ENCODE results near the gene PIGU. TPM values are rescaled to one million over a fixed set of nuclear protein-coding genes. Genes with fewer than 3 reads are reported as not detected.

The PIGU gene
- total RNA-seq, 4 donors from 2014 or later = 9.5 to 17.5 (median 12.5) TPM

DNA sequence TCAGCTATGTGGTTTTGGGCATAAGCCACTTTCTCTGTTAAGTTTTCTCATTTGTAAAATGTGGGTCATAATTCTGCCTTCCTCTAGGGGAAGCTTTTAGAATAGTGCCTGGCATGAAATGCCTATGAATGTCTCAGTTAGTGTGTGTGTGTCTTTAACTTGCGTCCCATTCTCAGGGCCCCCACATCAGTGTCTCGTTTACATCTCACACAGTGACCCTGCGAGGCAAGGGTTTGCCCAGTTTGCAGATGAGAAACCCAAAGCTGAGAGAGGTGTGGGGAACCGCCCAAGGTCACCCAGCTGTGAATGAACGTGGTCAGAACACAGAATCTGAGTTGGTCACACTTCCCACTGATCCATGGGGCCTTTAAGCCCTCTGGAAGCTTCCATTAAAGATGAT is 146.6 kb downstream of the PIGU start:
- Histone ChIP-seq H3K27ac (no peak overlapping the region), H3K4me1 (peaks cover 5 to 10% of the 10 kb centered on the region in 2 donors), H3K4me3 (no peak overlapping the region), H3K27me3 (no peaks in the 10 kb centered on the region), H3K9me3 (no peaks in the 10 kb centered on the region), H3K36me3 (no peaks in the 10 kb centered on the region)
- intact Hi-C loops (cut with DNase I; ENCODE audit: low total_unique reads) = no loop called here
- no peak for DNase-seq
- no peak for TF ChIP-seq CTCF (IDR thresholded peaks at IDR 0.05)
- no peak for TF ChIP-seq POLR2A (IDR thresholded peaks at IDR 0.05)

GRCh38 chr20:34529742-34530141 is 147.2 kb downstream of the PIGU start:
- no peaks in the 10 kb centered on the region for H3K36me3 ChIP-seq
- H3K27ac ChIP-seq = no peak overlapping the region

GRCh38 chr20:34528921-34529297 is 148.0 kb downstream of the PIGU start:
- TF ChIP-seq POLR2A (IDR thresholded peaks at IDR 0.05) (no peak), CTCF (IDR thresholded peaks at IDR 0.05) (no peak)
- no peak overlapping the region for H3K4me3 ChIP-seq
- no peaks in the 10 kb centered on the region for H3K27me3 ChIP-seq
- H3K36me3 ChIP-seq = no peaks in the 10 kb centered on the region
- H3K4me1 ChIP-seq = peaks cover 5 to 10% of the 10 kb centered on the region in 2 donors
- no peak overlapping the region for H3K27ac ChIP-seq
- H3K9me3 ChIP-seq = no peaks in the 10 kb centered on the region
- intact Hi-C loops (cut with DNase I; ENCODE audit: low total_unique reads) = no loop called here
- DNase-seq = no peak

More at GRCh38 chr20:34529742-34530141, 147.2 kb downstream of the PIGU start:
- H3K27me3 ChIP-seq = no peaks in the 10 kb centered on the region
- no peak for DNase-seq
- H3K4me3 ChIP-seq = no peak overlapping the region
- intact Hi-C loops (cut with DNase I; ENCODE audit: low total_unique reads) = no loop called here
- TF ChIP-seq CTCF (IDR thresholded peaks at IDR 0.05) (no peak), POLR2A (IDR thresholded peaks at IDR 0.05) (no peak)
- H3K4me1 ChIP-seq = peaks cover 5 to 10% of the 10 kb centered on the region in 2 donors
- H3K9me3 ChIP-seq = no peaks in the 10 kb centered on the region

- Histone ChIP-seq H3K4me1 (peaks cover 5 to 13% of the 10 kb centered on the region in 2 donors), H3K36me3 (no peaks in the 10 kb centered on the region), H3K4me3 (no peak overlapping the region), H3K27me3 (no peaks in the 10 kb centered on the region), H3K27ac (peak overlapping the region; percentile 76 to 88), H3K9me3 (no peaks in the 10 kb centered on the region)
- intact Hi-C loops (cut with DNase I; ENCODE audit: low total_unique reads) = no loop called here
- no peak for TF ChIP-seq CTCF (IDR thresholded peaks at IDR 0.05)
- no peak for TF ChIP-seq POLR2A (IDR thresholded peaks at IDR 0.05)
- no peak for DNase-seq
Observed at GRCh38 chr20:34527016-34527415, 149.9 kb downstream of the PIGU start.

DNA sequence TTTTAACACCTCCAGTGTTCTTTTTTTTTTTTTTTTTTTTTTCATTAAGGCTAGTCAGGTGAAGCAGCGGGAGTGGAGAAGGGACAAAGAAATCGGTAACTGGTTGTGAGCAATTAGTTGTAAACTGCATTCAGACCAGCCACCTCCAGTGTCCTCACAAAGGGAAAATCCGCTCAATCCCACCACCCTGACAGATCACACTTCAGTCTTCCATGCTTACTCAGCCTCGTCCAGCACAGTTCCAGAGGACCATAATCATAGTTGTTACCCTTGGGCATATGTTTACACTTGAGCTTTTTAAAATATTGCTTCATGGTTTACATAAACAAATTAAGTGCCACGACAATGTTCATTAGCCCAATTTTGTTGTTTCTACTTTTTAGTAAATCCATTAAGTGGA is 150.4 kb downstream of the PIGU start:
- Histone ChIP-seq H3K4me1 (peaks cover 5 to 13% of the 10 kb centered on the region in 2 donors), H3K9me3 (no peaks in the 10 kb centered on the region), H3K27ac (peak overlapping the region; percentile 76 to 88), H3K4me3 (no peak overlapping the region), H3K36me3 (no peaks in the 10 kb centered on the region), H3K27me3 (no peaks in the 10 kb centered on the region)
- no peak for DNase-seq
- TF ChIP-seq CTCF (IDR thresholded peaks at IDR 0.05) (no peak), POLR2A (IDR thresholded peaks at IDR 0.05) (no peak)
- intact Hi-C loops (cut with DNase I; ENCODE audit: low total_unique reads) = no loop called here
